Heart left ventricle (tissue), 13 donors: Measurements from ENCODE around the gene DNM3.

Source experiments
- POLR2A ChIP-seq, 2 donors: fragments of 450-650 bp; IDR thresholded peaks; one replicate each; pipeline ENCODE4 v1.6.1; 2017; ENCODE audit warnings: antibody characterized with exemption in 2 of 2, mild to moderate bottlenecking in 2 of 2, moderate library complexity in 2 of 2
- TF ChIP-seq, protein P1 (sequence below), 12 donors: fragments of 200-600 bp; sonication (generic) in 4 of 12; IDR thresholded peaks; one replicate each; pipeline versions ENCODE4 v1.5.0 to v1.8.0; 2018 to 2022; ENCODE audit warnings: antibody characterized with exemption in 12 of 12, mild to moderate bottlenecking in 5 of 12
- donor health status: ischemic (EF 13 %, LVEDD 7.1; RV severe dilation, severe dysfunction).
- donor health status: DM: no; HTN: yes; CAD: no.
- donor health status: DM: no; HTN: no; CAD: no.
- donor health status: ischemic (EF 25% LVEDD 6.9; RV normal size, moderate dysfunction).
- donor health status: ischemic (EF 25% LVEDD 5.7; RV mildly dilated, moderate dysfunction).
- donor health status: ischemic (EF 35%, LVEDD 5.7; RV mildly dilated, moderate dysfunction).
- donor health status: nonischemic (EF 11% LVEDD 7.7; RV severe dilation, severe dysfunction).
- donor health status: DM: yes; HTN: yes; CAD: no.
- donor health status: PGD.
- donor health status: ischemic (EF 29% LVEDD 5.4; RV normal size, mild dysfunction).
- donor health status: nonischemic (EF 23%, LVEDD 6.1; RV moderate dilation, normal function).

GRCh38 chr1:171863531-171863930, 22.2 kb downstream of the DNM3 start:
- TF ChIP-seq, protein P1, sequence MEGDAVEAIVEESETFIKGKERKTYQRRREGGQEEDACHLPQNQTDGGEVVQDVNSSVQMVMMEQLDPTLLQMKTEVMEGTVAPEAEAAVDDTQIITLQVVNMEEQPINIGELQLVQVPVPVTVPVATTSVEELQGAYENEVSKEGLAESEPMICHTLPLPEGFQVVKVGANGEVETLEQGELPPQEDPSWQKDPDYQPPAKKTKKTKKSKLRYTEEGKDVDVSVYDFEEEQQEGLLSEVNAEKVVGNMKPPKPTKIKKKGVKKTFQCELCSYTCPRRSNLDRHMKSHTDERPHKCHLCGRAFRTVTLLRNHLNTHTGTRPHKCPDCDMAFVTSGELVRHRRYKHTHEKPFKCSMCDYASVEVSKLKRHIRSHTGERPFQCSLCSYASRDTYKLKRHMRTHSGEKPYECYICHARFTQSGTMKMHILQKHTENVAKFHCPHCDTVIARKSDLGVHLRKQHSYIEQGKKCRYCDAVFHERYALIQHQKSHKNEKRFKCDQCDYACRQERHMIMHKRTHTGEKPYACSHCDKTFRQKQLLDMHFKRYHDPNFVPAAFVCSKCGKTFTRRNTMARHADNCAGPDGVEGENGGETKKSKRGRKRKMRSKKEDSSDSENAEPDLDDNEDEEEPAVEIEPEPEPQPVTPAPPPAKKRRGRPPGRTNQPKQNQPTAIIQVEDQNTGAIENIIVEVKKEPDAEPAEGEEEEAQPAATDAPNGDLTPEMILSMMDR (IDR thresholded peaks at IDR 0.05), result no peak
- no peak for TF ChIP-seq POLR2A (IDR thresholded peaks at IDR 0.05)
